ENCODE data around the gene MAN1B1.

MAN1B1 gene

GRCh38 chr9:137088121-137088520 is 1.3 kb downstream of the MAN1B1 start:
- no peak for DNase-seq

- no peak for DNase-seq
Measured at GRCh38 chr9:137089232-137089947, 2.6 kb downstream of the MAN1B1 start.

- DNase-seq: no peak
Measured at GRCh38 chr9:137095664-137096517, 9.1 kb downstream of the MAN1B1 start.

GRCh38 chr9:137096785-137097546 is 10.2 kb downstream of the MAN1B1 start:
- no peak for DNase-seq

- no peak for DNase-seq
Measured at GRCh38 chr9:137097761-137098462, 11.1 kb downstream of the MAN1B1 start.

- no peak for DNase-seq
Measured at GRCh38 chr9:137099231-137099630, 12.4 kb downstream of the MAN1B1 start.

GRCh38 chr9:137103206-137103999 is 16.6 kb downstream of the MAN1B1 start:
- DNase-seq: no peak

- DNase-seq: no peak
Measured at GRCh38 chr9:137105814-137106661, 19.3 kb downstream of the MAN1B1 start.

GRCh38 chr9:137106662-137107250 is 20.0 kb downstream of the MAN1B1 start:
- DNase-seq: no peak

- DNase-seq: no peak
Measured at GRCh38 chr9:137107312-137107921, 20.6 kb downstream of the MAN1B1 start.

GRCh38 chr9:137107982-137108381 is 21.2 kb downstream of the MAN1B1 start:
- DNase-seq: no peak

GRCh38 chr9:137108608-137109249 is 21.9 kb downstream of the MAN1B1 start:
- no peak for DNase-seq

- no peak for DNase-seq
Measured at GRCh38 chr9:137109250-137110146, 22.7 kb downstream of the MAN1B1 start.

- DNase-seq: no peak
Measured at GRCh38 chr9:137110147-137110910, 23.5 kb downstream of the MAN1B1 start.

GRCh38 chr9:137110911-137111787 is 24.4 kb downstream of the MAN1B1 start:
- no peak for DNase-seq

- DNase-seq: no peak
Measured at GRCh38 chr9:137111788-137112563, 25.2 kb downstream of the MAN1B1 start.

All from GOT3 (cell line).